Daoy (cell line): ENCODE data around the gene TNNI3. TPM values are rescaled to one million over a fixed set of nuclear protein-coding genes. Genes with fewer than 3 reads are reported as not detected.
"Not testable (repeated sequence)": the region's sequence is repeated elsewhere in the genome, so short reads cannot be mapped to it uniquely, and the experiment has no call there.

ENCODE experiments used
- DNase-seq: peaks from one replicate; pipeline ENCODE4 v3.0.0-alpha.2; 2015; ENCODE audit warnings: low read depth
- total RNA-seq: library from RNA; depleted of rRNA; stranded (reverse); fragments of >200 nt; shearing (Covaris generic); gene quantifications from 2 replicates; pipeline ENCODE4 v1.2.3, GENCODE V29; 2014; rRNA removed

TNNI3 gene
- total RNA-seq: 0.80 TPM in 1 of 2 replicates, not detected in the other

DNA sequence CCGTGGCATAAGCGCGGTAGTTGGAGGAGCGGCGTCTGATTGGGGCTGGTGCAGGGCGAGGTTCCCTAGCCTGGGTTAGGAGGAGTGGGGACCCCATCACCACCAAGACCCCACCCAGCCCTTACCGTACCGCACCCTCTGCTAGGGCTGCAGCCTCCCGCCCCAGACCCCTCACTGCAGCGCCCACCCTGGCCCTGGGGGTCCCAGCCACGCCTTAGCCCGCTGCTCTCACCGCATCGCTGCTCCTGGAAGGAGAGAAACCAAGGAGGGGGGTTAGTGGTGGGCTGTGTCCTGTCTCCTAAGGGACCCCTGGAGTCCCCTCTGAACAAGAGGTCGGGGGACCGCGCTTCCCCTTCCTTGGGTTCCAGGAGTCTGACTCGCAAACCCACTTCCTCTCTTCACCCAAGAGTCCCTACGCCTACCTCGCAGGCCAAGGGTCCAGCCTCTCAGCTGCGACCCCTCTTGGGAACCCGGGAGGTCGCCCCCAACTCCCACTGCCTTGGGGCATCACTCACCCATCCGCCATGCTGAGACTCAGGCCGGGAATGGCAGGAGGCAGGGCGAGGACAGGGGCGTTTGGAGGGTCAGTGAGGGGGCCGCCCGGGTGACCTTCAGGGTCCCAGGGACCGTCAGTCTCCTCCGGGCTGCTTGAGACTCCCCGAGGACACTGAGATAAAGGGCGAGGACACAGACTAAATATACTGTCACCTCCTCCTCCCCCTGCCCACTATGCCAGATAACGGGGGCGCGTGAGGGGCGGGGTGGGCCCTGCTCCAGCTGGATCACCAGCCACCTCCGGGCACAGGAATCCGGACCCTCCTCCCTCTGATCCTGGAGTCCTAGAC, at the start of gene TNNI3:
TSS of gene TNNI3 (minus strand) at position 669 of the 845 bp plus-strand sequence. CDS start at position 526, 143 bp downstream.
- DNase-seq: no peak

DNA sequence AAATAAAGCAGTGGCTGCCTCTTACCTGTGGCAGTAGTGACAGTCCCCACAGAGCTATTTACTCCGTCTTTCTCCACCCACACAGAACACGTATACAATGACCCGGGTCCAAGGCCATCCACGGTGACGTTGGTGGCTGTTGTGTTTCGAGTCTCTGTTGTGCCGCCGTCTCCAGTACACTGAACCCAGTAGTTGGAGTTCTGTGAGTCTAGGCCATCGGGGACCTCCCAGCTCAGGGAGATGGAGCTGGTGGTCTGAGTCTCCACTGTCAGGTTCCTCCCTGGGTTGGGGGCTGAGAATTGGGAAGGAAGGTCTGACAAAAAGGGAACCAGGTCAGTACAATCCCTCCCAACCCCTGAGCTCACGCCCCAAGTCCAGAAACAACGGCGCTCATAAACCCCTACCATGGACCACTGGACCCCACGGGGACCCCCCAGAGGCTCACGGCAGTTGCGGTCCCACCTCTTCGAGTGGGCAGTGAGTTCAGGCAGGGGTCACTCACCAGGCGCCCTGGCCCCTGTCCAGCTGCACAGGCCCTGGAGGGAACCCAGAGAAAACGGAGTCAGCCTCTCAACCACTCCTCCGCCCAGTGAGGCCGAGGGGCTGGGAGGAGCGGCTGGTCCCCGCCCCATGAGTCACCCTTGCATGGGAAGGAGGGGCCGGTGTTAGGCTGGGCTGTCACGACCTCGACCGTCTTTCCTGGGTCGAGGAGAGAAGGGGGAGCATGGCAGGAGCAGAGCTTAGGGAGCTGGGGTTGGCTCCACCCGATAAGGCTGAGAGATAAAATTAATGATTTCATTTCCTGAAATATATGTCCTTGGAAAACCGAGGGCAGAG, 49.4 kb upstream of the TNNI3 start:
- peak; percentile 97 for DNase-seq

DNA sequence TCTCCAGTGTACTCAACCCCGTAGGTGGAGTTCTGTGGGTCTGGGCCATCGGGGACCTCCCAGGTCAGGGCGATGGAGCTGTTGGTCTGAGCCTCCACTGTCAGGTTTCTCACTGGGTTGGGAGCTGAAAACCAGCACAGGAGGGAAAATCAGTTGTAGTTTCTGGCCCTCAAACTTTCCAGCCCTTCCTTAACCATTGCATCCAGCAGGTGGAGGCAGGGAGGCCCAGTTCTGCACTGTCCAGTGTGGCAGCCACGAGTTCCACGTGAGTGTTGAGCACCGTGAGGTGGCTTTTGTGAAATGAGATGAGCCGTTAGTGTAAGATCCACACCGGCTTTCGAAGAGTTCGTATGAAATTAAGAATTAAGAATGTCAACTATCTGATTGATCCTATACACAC, 44.7 kb upstream of the TNNI3 start:
- DNase-seq: not testable (repeated sequence)

DNA sequence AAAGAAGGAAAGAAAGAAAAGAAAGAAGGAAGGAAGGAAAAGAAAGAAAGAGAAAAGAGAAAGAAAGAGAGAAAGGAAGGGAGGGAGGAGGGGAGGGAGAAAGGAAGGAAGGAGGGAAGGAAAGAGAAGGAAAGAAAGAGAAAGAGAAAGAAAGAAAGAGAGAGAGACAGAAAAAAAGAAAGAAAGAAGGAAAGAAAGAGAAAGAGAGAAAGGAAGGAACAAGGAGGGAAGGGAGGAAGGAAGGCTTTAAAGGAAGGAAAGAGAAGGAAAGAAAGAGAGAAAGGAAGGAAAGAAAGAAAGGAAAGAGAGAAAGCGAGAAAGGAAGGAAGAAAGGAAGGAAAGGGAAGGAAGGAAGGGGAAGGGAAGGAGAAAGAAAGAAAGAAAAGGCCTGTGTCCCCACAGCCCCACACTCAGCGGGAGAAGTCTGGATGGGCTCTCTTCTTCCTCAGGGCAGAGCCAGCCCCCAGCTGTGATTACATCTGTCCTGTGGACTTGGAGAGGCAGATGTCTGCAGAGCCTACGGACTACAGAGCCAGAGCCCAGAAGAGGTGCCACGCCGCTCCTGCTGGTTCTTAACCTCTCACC, 42.2 kb upstream of the TNNI3 start:
- no peak for DNase-seq

DNA sequence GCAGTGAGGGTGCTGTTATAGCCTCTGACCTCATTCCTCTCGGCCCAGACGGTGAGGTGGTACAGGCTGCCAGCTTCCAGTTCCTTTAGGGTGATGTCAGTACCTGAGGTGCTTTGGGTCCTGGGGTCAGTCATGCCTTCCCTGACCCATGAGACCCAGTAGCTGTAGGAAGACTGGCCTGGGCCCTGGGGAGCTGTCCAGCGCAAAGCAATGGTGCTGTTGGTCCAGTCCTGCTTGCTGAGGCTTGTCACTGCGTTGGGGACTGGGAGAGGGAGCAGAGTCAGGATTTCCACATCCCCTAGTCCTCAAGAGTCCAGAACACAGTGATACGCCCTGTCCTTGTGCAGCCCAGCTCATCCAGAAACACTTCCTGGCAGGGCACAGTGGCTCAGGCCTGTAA, 41.1 kb upstream of the TNNI3 start:
- DNase-seq: no peak

DNA sequence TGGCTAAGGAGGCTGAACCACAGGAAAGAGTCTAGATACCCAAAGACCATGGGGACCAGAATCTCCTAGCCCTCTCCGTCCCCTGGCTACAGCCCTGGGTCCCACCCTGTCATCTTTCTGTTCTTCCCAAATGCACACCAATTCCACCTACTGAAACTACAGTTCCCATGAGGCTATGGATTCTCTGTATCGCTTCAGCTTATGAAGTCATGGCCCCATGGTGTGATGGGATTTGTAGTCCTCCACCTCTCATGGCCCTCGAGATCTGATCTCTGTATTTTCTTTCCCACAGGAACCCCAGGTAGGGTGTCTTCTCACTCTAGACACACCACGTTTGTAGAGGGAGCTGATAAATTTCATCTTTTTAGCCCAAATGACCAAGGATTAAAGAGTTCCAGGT, 40.0 kb upstream of the TNNI3 start:
- DNase-seq: peak; percentile 39

DNA sequence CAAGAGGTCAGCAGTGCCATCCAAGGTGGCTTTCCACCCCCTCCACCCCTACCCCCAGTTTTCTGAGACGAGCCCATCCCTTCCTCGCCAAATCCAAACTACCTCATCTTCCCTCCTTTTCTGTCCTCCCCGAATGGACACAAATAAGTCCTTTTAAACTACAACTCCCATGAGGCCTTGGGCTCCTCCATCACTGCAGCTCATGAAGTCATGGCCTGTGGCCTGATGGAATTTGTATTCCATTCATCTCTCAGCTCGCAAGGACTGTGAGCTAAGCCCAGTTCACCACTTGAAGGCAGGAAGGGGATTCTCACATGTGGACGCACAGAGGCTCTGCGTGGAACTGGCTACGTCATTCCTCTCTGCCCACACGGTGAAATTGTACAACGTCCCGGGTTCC, 39.3 kb upstream of the TNNI3 start:
- no peak for DNase-seq

DNA sequence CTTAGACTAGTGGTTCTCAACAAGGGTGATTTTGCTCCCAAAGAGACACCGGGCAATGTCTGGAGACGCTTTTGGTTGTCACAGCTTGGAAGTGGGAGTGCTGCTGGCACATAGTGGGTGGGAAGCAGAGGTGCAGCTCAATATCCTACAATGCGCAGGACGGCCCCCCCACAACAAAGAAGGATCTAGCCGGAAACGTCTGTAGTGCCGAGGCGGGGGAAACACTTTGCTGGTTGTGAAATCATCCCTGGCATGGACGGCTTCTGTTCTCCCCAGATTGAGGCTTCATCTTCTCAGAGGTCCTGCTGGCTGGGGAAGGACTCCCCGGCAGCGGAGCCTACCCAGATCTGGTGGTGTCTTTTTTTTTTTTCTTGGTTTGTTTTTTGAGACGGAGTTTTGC, 35.9 kb upstream of the TNNI3 start:
- no peak for DNase-seq

DNA sequence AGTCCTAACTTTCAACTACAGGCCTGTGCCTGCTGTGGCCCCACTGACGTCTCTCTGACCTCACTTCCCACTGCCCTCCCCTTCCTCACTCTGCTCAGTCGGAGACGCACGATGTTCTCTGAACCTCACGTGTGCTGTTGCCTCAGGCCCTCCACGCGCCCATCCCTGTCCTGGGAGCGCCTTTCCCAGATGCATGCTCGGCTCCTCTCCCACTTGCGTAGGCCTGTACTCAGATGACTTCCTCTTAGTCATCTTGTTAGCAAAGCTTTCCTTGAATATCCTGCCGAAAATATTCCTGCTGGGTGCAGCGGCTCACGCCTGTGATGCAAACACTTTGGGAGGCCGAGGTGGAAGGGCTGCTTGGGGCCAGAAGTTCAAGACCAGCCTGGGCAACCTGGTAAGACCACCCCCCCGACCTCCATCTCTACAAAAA, 31.9 kb upstream of the TNNI3 start:
- DNase-seq: peak; percentile 96

DNA sequence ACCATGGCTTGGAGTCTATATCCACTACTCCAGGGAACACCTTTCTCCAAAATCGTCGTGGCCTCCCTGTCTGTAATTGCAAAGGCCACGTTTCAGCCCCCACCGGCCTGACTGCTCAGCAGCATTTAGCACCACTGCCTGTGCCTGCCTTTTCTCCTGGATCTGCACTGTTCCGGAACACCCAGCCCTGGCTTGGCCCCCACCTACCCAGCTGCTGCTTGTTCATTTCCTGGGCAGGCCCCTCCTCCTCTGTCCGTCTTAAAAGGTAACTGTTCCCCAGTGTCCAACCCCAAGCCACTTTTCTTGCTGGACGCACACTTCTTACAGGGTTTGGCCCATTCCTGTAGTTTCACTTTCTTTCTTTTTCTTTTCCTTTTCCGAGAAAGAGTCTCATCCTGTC, 31.1 kb upstream of the TNNI3 start:
- peak; percentile 57 for DNase-seq

DNA sequence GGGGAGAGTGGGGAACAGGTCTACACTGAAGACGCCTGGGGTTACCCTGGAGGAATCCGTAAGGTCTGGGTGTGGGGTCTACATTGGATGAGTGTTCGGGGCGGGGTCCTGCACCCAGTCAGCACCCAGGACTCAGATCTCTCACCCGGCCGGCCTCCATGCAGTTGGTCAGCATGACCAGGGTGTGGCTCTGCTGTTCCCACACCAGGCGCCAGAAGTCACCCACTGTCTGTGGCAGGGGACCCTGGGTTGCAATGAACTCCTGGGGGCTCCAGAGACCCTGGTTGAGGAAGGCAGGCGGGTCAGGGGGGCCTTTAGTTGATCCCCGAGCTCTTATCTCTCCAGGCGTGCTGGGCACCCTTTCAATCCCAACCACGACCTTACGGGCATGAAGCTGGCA, 28.5 kb upstream of the TNNI3 start:
- DNase-seq: no peak

DNA sequence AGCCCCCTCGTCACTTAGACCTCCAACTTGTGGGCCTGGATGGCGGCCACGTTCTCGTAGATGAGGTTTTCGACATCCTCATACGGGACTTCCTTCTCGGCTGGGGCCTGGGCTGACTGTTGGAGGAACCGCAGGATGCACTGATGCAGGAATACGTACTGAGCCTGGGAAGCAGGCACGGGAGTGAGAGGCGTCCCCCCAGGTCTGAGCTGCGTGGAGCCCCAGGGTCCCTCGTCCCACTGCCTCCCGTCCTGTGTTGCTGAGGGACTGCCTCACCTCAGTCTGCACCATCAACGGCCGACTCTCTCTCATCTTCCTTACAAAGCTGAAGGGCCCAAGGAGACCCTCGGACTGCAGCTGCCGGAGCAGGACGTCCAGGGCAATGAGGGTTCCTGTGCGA, 24.2 kb upstream of the TNNI3 start:
- DNase-seq: no peak

DNA sequence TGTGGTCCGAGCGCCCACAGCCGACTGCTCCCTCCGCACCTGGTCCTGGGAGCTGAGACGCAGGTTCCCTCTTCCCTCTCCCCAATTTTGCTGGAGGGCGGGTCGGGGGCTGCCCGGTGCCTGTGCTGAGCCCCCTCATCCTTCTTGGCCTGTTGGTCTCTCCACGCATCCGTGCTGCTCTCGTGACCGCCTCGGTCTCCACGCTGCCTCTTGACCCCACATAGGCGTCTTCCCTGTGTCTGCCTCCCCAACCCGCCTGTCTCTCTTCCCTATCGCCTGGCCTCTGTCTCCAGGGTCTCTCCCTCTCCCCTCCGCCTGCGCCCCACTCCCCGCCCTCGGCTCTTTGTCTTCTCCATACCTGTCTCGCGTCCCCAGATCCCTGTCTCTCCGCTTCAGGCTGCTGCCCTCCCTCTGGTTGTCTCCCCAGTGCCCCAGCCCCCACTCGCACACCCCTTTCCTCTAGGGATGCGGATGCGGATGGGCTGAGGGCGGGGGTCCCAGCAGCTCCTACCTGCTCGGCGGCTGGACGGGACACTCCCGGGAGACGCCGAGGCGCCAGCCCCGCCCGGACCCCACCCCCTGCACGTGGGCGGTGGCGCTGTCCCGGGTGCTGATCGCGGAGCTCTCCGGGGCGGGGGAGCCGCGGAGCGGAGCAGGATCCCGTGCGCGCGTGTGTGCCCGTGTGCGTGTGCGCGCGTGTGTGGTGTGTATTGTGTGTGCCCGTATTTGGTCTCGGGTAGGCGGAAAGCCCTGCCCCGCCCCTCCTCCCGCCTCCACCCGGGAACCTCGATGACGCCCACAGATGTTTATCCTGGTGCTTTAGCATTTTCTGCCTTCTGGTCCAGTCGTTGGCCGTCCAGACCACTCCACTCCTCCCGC, 22.3 kb upstream of the TNNI3 start, which contains the start of gene SYT5:
TSS of gene SYT5 (minus strand) at position 684 of the 879 bp plus-strand sequence. CDS start 1,248 bp downstream, outside the sequence.
- peak; percentile 58 for DNase-seq

DNA sequence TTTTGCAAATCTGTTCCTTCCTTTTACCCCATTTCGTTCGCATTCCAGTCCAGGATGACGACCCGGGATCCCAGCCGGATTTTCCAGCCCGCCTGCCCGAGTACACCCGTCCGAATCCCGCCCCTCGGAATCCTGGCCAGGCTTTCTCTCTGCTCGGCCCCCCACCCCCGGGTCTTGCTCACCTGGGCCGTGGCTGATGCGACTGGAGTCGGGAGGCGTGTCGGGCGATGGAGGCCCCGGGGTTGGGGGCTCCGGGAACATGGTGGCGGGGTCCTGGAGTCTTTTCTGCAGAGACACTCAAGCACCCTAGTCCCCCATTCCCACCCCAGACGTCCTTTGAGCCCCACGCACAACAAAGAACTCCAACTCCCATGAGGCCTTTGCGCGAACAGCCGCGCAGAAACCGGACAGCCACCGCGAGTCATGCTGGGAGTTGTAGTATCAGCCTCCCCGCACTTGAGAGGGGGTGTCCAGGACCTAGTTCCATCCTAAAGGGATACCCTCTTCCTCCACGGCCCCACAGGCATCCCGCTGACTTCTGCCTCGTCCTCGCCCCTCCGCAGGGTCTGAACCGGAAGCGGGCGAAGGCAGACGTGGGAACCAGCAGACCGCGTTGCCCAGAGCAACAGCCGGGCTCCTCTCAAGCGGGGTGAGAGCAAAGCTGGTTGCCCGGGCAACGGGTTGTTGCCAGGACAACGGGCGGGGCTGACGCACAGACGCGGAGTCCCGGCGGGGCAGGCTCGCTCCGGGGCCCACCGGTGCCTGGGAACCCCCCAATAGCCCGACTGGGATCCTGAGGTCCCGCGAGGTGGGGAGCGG, 21.5 kb upstream of the TNNI3 start:
- DNase-seq: peak; percentile 87

DNA sequence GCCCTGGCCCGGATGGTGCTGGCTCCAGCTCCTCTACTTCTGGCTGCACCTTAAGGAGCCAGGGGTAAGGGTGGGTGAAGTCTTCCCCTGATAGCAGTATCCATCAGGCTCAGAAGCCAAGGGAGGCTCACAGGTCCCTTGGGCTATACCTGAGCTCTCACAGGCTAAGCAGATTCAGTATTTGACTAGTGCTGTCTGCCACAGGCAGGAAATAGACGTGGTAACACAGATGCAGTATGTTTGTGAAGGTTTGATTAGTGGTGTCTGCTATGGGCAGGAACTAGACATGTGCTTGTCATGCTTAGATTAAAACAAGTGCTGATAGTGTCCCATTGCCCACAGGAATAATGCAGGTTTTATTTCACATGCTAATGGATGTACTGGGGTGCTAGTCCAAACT, 18.5 kb upstream of the TNNI3 start:
- DNase-seq: no peak

DNA sequence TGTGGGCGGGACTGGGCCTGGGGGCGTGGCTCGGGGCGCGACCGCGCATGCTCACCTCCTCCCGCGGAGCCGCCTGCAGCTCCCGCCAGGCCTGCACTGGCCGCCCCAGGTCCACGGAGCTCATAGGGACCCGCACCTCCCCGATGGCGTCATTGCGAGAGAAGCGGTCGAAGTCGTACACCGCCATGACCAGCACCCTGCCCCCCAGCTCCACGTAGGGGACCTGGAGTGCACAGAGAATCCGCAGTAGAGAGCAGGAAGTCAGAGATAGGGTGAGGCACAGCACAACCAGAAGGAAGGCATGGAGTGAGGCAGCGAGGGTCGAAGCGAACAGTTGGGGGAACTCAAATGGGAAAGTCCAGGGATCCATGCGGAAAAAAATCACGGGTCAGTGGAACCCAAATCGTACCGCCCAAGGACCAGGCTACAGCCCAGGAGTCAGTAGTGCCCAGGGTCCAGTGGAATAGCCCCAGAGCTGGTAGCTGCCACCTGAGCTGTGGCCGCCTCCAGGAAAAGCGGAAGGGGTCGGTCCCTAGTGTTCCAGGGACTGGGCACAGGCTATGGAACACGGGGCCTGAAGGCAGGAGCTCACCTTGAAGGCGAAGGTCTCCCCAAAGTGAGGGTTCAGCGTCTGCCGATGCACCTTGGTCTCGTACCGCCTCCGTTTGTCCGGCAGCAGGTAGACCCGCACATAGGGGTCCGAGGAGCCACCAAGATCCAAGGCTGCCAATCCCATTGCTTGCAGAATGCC, 17.8 kb upstream of the TNNI3 start:
- no peak for DNase-seq

DNA sequence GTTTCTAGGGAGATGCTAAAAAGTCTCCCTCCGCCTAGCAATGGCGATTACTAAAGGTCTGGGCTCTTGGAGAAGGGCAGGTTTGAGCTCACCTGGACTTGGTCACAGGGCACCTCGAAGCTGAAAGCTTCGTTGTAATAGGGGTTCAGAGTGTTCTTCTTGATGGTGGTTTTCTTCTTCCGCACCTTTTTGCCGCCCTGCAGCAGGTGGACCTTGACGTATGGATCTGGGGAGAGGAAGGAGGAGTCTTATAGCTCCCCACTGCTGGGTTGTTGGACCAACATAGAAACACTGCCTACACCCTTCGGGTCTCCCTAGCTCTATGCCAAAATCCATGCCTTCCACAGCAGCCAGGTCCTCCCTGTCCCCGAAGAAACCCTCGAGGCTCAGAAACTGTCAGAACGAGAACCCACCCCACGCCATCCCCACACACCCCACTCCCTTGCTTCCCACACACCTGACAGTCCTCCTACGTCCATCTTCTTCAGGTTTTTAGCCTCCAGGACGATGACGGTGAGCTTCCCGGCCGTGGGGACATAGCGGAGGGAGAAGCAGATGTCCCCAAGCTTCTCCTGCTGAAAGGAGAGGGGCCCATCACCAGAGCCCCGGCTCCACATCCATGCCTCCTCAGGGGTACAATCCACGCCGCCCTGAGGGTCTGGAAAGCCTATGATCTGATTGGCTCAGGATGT, 17.0 kb upstream of the TNNI3 start:
- no peak for DNase-seq

DNA sequence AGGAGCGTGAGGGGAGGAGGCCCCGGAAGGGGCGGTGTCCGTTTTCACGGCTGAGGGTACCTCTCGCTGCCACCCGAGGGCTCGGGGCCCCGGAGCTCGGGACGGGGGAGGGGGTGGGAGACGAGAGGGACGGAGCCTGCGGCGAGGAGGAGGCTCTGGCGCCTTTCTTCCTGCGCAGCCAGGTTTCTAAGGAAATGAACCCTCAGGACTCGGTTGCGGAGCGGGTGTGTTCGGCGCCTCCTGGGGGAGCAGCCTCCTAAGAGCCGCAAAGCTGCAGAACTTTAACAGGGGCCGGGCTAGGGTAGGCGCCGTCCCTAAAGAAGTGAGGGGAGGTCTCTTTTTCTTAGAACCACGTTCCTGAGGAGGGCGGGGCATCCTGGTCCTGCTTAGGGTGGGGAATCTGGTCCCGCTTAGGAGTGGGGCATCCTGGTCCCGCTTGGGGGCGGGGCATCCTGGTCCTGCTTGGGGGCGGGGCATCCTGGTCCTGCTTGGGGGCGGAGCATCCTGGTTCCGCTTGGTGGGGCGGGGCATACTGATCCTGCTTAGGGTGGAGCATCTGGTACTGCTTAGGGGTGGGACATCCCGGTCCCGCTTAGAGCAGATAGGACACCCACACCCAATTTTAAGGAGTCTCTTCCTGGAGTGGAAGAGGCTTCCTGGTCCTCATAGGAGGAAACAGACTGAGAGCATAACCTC, 16.3 kb upstream of the TNNI3 start:
- peak; percentile 87 for DNase-seq
